Spleen (tissue), 11 donors: ENCODE data around the gene ST8SIA3. TPM values are rescaled to one million over a fixed set of nuclear protein-coding genes. Genes with fewer than 3 reads are reported as not detected.

ENCODE experiments used
- DNase-seq: peaks from one replicate; pipeline ENCODE4 v3.0.0-alpha.2; 2020
- H3K27ac ChIP-seq, 8 donors: fragments of 200-600 bp; sonication (generic) in 7 of 8; 1 replicate in 4 of 8; 2 replicates in 4 of 8; pipeline versions ENCODE4 v1.5.0 to v1.8.0; 2016 to 2021; ENCODE audit warnings: inconsistent platforms in 4 of 8, mild to moderate bottlenecking in 4 of 8, moderate library complexity in 1 of 8
- H3K27me3 ChIP-seq, 7 donors: fragments of 200-600 bp; sonication (generic) in 6 of 7; replicated peaks in 1 of 7; 1 replicate in 4 of 7; 2 replicates in 3 of 7; pipeline versions ENCODE4 v1.5.0 to v1.8.0; 2016 to 2021; ENCODE audit warnings: inconsistent platforms in 3 of 7, mild to moderate bottlenecking in 1 of 7
- H3K36me3 ChIP-seq, 6 donors: fragments of 200-600 bp; sonication (generic) in 5 of 6; 1 replicate in 4 of 6; 2 replicates in 2 of 6; pipeline versions ENCODE4 v1.5.0 to v1.8.0; 2016 to 2021; ENCODE audit warnings: inconsistent platforms in 2 of 6
- H3K4me1 ChIP-seq, 6 donors: fragments of 200-600 bp; sonication (generic) in 5 of 6; 1 replicate in 3 of 6; 2 replicates in 3 of 6; pipeline versions ENCODE4 v1.5.0 to v1.8.0; 2016 to 2021; ENCODE audit warnings: inconsistent platforms in 3 of 6
- H3K4me3 ChIP-seq, 8 donors: fragments of 200-600 bp; sonication (generic) in 7 of 8; 1 replicate in 4 of 8; 2 replicates in 4 of 8; pipeline versions ENCODE4 v1.5.0 to v1.8.0; 2016 to 2021; ENCODE audit warnings: inconsistent platforms in 4 of 8, mild to moderate bottlenecking in 4 of 8, moderate library complexity in 2 of 8
- H3K9me3 ChIP-seq, 8 donors: fragments of 200-600 bp; sonication (generic) in 7 of 8; 1 replicate in 4 of 8; 2 replicates in 4 of 8; pipeline versions ENCODE4 v1.5.0 to v1.8.0; 2016 to 2021; ENCODE audit warnings: inconsistent platforms in 4 of 8
- POLR2A ChIP-seq, 3 donors: fragments of 450-650 bp; IDR thresholded peaks; one replicate each; pipeline ENCODE4 v1.5.1; 2017; ENCODE audit warnings: antibody characterized with exemption in 3 of 3, mild to moderate bottlenecking in 1 of 3
- POLR2AphosphoS5 ChIP-seq, 3 donors: sonication (generic); formaldehyde crosslinking; IDR thresholded peaks; one replicate each; pipeline ENCODE4 v1.5.1; 2017; ENCODE audit warnings: antibody characterized with exemption in 3 of 3
- WGBS, 5 donors: extraction: QIAGEN DNeasy Blood & Tissue Kit in 3 of 5; methylation state at CpG; one replicate each; pipeline versions ENCODE4 v1.1.5 to v1.1.7; 2013 to 2018; 5-methylcytosine and 5-hydroxymethylcytosine counted together
- intact Hi-C: fragments of 100-400 bp; cut with DNase I; formaldehyde crosslinking; loops from one replicate; pipeline ENCODE4 v1.15.0; 2023; ENCODE audit warnings: low total_unique reads
- polyA plus RNA-seq, 3 donors: library from polyadenylated mRNA; stranded (reverse); fragments of 200-250 nt; gene quantifications; one replicate each; pipeline ENCODE4 v1.2.1, GENCODE V29; 2013
- total RNA-seq, 7 donors: library from RNA; depleted of rRNA in 3 of 7; stranded (reverse); fragments of >200 nt in 3 of 7; fragmentation: NEBNext Ultra II Directional in 4 of 7; extraction: Animal tissue kit (Norgen Biotek cat#: 25700) in 4 of 7; gene quantifications; one replicate each; pipeline versions ENCODE4 v1.1.0 to v1.2.1, GENCODE V29; 2016 to 2021
- TF ChIP-seq, protein P1 (sequence below), 11 experiments: fragments of 200-600 bp in 7 of 11; fragments of 450-650 bp in 4 of 11; sonication (generic) in 4 of 11; IDR thresholded peaks in 8 of 11; conservative IDR thresholded peaks in 3 of 11; 1 replicate in 7 of 11; 2 replicates in 4 of 11; pipeline versions ENCODE4 v1.4.0 to v1.8.0; 2016 to 2021; ENCODE audit warnings: antibody characterized with exemption in 11 of 11, inconsistent platforms in 4 of 11, mild to moderate bottlenecking in 1 of 11
- donor health status: healthy with polysubstance abuse.
- donor health status: DM: no; HTN: no; CAD: no; lungs with moderate emphysema.
- donor health status: DM: no; HTN: no; CAD: no.
- donor health status: Bipolar disorder and iron deficiency.
- donor health status: healthy.
- donor health status: DM: no; HTN: no; CAD: no.
- donor health status: DM: yes; HTN: yes; CAD: no.

The ST8SIA3 gene
- total and polyA plus RNA-seq, 10 donors: not detected

GRCh38 chr18:57397440-57398132 lies 45.2 kb downstream of the ST8SIA3 start:
- Histone ChIP-seq H3K9me3 (peaks cover 0 to 21% (median 10%) of the 10 kb centered on the region in 8 donors), H3K27ac (no peak overlapping the region), H3K4me1 (no peaks in the 10 kb centered on the region), H3K27me3 (peaks cover 0 to 13% (median 0%) of the 10 kb centered on the region in 7 donors), H3K4me3 (no peak overlapping the region), H3K36me3 (no peaks in the 10 kb centered on the region)
- no peak for DNase-seq
- intact Hi-C loops: no loop called here
- WGBS, 5 donors: 58 to 77% (median 72%) methylated on average over 2 of the region's 2 CpGs
- TF ChIP-seq POLR2AphosphoS5 (IDR thresholded peaks at IDR 0.05) (no peak), POLR2A (IDR thresholded peaks at IDR 0.05) (no peak)
- TF ChIP-seq, protein P1, sequence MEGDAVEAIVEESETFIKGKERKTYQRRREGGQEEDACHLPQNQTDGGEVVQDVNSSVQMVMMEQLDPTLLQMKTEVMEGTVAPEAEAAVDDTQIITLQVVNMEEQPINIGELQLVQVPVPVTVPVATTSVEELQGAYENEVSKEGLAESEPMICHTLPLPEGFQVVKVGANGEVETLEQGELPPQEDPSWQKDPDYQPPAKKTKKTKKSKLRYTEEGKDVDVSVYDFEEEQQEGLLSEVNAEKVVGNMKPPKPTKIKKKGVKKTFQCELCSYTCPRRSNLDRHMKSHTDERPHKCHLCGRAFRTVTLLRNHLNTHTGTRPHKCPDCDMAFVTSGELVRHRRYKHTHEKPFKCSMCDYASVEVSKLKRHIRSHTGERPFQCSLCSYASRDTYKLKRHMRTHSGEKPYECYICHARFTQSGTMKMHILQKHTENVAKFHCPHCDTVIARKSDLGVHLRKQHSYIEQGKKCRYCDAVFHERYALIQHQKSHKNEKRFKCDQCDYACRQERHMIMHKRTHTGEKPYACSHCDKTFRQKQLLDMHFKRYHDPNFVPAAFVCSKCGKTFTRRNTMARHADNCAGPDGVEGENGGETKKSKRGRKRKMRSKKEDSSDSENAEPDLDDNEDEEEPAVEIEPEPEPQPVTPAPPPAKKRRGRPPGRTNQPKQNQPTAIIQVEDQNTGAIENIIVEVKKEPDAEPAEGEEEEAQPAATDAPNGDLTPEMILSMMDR (IDR thresholded peaks at IDR 0.05 in 8 of 11, conservative IDR thresholded peaks at IDR 0.05 in 3 of 11): no peak

DNA sequence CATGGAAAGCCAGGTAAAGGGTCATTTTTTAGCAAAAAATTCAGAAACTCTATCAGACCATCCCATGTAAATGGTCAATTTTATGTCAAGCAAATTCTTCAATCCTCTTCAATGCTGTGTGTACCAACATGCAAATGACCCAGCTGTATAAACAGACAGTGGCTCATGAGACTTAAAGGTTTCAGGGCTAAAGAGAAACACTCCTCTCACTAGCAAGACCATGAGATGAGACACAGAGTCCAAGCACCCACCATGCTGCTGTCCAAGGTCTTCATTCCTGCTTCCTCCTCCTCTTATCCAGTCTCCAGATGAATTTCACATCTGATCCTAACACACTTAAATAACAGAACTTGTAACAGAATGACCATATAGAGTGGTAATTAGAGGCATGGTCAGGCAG lies 52.0 kb downstream of the ST8SIA3 start:
- Histone ChIP-seq H3K27me3 (peaks cover 0 to 27% (median 0%) of the 10 kb centered on the region in 7 donors), H3K4me1 (no peaks in the 10 kb centered on the region), H3K27ac (no peak overlapping the region), H3K4me3 (no peak overlapping the region), H3K36me3 (no peaks in the 10 kb centered on the region), H3K9me3 (peaks cover 0 to 6% (median 0%) of the 10 kb centered on the region in 8 donors)
- no peak for TF ChIP-seq POLR2A (IDR thresholded peaks at IDR 0.05)
- no peak for TF ChIP-seq POLR2AphosphoS5 (IDR thresholded peaks at IDR 0.05)
- TF ChIP-seq, protein P1 (IDR thresholded peaks at IDR 0.05 in 8 of 11, conservative IDR thresholded peaks at IDR 0.05 in 3 of 11): no peak
- intact Hi-C loops: no loop called here
- no peak for DNase-seq

GRCh38 chr18:57409650-57410049 lies 57.3 kb downstream of the ST8SIA3 start:
- DNase-seq: no peak
- H3K4me3 ChIP-seq: no peak overlapping the region
- no peaks in the 10 kb centered on the region for H3K4me1 ChIP-seq
- intact Hi-C loops: no loop called here
- H3K27me3 ChIP-seq: peaks cover 0 to 16% (median 0%) of the 10 kb centered on the region in 7 donors
- peaks cover 0 to 16% (median 0%) of the 10 kb centered on the region in 8 donors for H3K9me3 ChIP-seq
- H3K27ac ChIP-seq: no peak overlapping the region
- TF ChIP-seq, protein P1 (IDR thresholded peaks at IDR 0.05 in 8 of 11, conservative IDR thresholded peaks at IDR 0.05 in 3 of 11): no peak
- TF ChIP-seq POLR2A (IDR thresholded peaks at IDR 0.05): no peak
- no peak for TF ChIP-seq POLR2AphosphoS5 (IDR thresholded peaks at IDR 0.05)
- H3K36me3 ChIP-seq: no peaks in the 10 kb centered on the region

DNA sequence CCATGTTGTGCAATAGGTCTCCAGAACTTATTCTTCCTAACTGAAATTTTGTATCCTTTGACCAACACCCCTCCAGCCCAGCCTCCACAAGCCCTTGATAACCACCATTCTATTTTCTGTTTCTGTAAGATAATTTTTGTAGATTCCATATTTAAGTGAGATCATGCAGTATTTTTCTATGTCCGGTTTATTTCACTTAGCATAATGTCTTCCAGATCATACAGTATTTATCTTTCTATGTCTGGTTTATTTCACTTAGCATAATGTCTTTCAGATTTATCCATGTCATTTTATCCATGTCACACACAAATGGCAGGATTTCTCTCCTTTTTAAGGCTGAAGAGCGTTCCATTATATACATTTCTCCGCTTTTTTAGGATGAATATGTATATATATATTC lies 58.4 kb downstream of the ST8SIA3 start:
- H3K9me3 ChIP-seq: peaks cover 0 to 16% (median 0%) of the 10 kb centered on the region in 8 donors
- no peak for DNase-seq
- no peaks in the 10 kb centered on the region for H3K4me1 ChIP-seq
- no peak for TF ChIP-seq POLR2AphosphoS5 (IDR thresholded peaks at IDR 0.05)
- TF ChIP-seq, protein P1 (IDR thresholded peaks at IDR 0.05 in 8 of 11, conservative IDR thresholded peaks at IDR 0.05 in 3 of 11): no peak
- no peak for TF ChIP-seq POLR2A (IDR thresholded peaks at IDR 0.05)
- no peaks in the 10 kb centered on the region for H3K36me3 ChIP-seq
- no peak overlapping the region for H3K4me3 ChIP-seq
- peaks cover 0 to 24% (median 0%) of the 10 kb centered on the region in 7 donors for H3K27me3 ChIP-seq
- intact Hi-C loops: no loop called here
- no peak overlapping the region for H3K27ac ChIP-seq
- 61 to 83% (median 63%) methylated on average over 3 of the region's 3 CpGs for WGBS, 5 donors
